HEK293 (cell line): ENCODE measurements around the gene MYO1B.

Source experiments
- CTCF ChIA-PET: fragments of 350-600 bp; formaldehyde crosslinking; extraction: SDS; loops from one replicate; lab custom pipeline; 2021; ENCODE audit warnings: antibody characterized with exemption; lab: Yijun Ruan, JAX
- POLR2A ChIA-PET: fragments of 300-600 bp; formaldehyde crosslinking; extraction: SDS; loops from one replicate; lab custom pipeline; 2020; ENCODE audit warnings: antibody characterized with exemption, inconsistent platforms; lab: Yijun Ruan, JAX
- H3K27ac ChIP-seq: fragments of 200-500 bp; sonication (Bioruptor generic); 2 replicates; pipeline ENCODE4 v1.5.1; 2014; ENCODE audit warnings: low read depth, low read length, control low read depth, inconsistent platforms; ENCODE audit errors: extremely low read depth
- H3K36me3 ChIP-seq, 2 experiments: fragments of 200-500 bp in 1 of 2; sonication (Bioruptor generic) in 1 of 2; 1 replicate in 1 of 2; 2 replicates in 1 of 2; pipeline ENCODE4 v1.5.1; 2014 to 2017; ENCODE audit warnings: inconsistent platforms in 2 of 2, low read length in 2 of 2; ENCODE audit not compliant: control insufficient read depth in 2 of 2, insufficient read depth in 1 of 2
- H3K4me1 ChIP-seq: fragments of 200-500 bp; sonication (Bioruptor generic); 2 replicates; pipeline ENCODE4 v1.5.1; 2014; ENCODE audit warnings: mild to moderate bottlenecking, low read length, inconsistent platforms; ENCODE audit not compliant: control insufficient read depth, insufficient read depth
- H3K4me3 ChIP-seq: 2 replicates; pipeline ENCODE4 v1.5.1; 2011; ENCODE audit warnings: low read depth, mild to moderate bottlenecking, control low read depth, low read length, moderate library complexity
- H3K9me3 ChIP-seq: fragments of 200-500 bp; sonication (Bioruptor generic); 2 replicates; pipeline ENCODE4 v1.5.1; 2014; ENCODE audit warnings: low read depth, low read length, inconsistent platforms; ENCODE audit not compliant: control insufficient read depth, insufficient read depth
- BCL11B ChIP-seq: fragments of 450-650 bp; formaldehyde crosslinking; IDR thresholded peaks from 2 replicates; pipeline ENCODE4 v1.5.1; 2016; ENCODE audit warnings: low read depth, missing biosample characterization, missing genetic modification characterization
- PRDM1 ChIP-seq: fragments of 450-650 bp; formaldehyde crosslinking; IDR thresholded peaks from 2 replicates; pipeline ENCODE4; 2016; ENCODE audit warnings: missing biosample characterization, missing genetic modification characterization
- SP7 ChIP-seq: fragments of 450-650 bp; formaldehyde crosslinking; IDR thresholded peaks from 2 replicates; pipeline ENCODE4 v1.5.1; 2016; ENCODE audit warnings: missing biosample characterization, missing genetic modification characterization
- ZBTB8A ChIP-seq: fragments of 450-650 bp; formaldehyde crosslinking; IDR thresholded peaks from 2 replicates; pipeline ENCODE4 v1.5.1; 2016; ENCODE audit warnings: missing biosample characterization, missing genetic modification characterization
- ZFP37 ChIP-seq: fragments of 450-650 bp; formaldehyde crosslinking; IDR thresholded peaks from 2 replicates; pipeline ENCODE4 v1.5.1; 2016; ENCODE audit warnings: missing biosample characterization, missing genetic modification characterization
- ZNF132 ChIP-seq: fragments of 450-650 bp; formaldehyde crosslinking; IDR thresholded peaks from 2 replicates; pipeline ENCODE4 v1.5.1; 2017; ENCODE audit warnings: missing biosample characterization, missing genetic modification characterization, borderline replicate concordance
- ZNF214 ChIP-seq: fragments of 450-650 bp; formaldehyde crosslinking; IDR thresholded peaks from 2 replicates; pipeline ENCODE4 v1.5.1; 2017; ENCODE audit warnings: missing biosample characterization, mild to moderate bottlenecking, missing genetic modification characterization, borderline replicate concordance
- ZNF311 ChIP-seq: fragments of 450-650 bp; formaldehyde crosslinking; IDR thresholded peaks from 2 replicates; pipeline ENCODE4 v1.5.1; 2017; ENCODE audit warnings: missing biosample characterization, missing genetic modification characterization, borderline replicate concordance
- ZNF341 ChIP-seq: fragments of 450-650 bp; formaldehyde crosslinking; IDR thresholded peaks from 2 replicates; pipeline ENCODE4; 2016; ENCODE audit warnings: low read depth, missing biosample characterization, missing genetic modification characterization
- ZNF510 ChIP-seq: fragments of 450-650 bp; formaldehyde crosslinking; IDR thresholded peaks from 2 replicates; pipeline ENCODE4 v1.5.1; 2018; ENCODE audit warnings: mild to moderate bottlenecking, missing genetic modification characterization, missing biosample characterization; ENCODE audit not compliant: insufficient replicate concordance
- ZNF544 ChIP-seq: fragments of 450-650 bp; formaldehyde crosslinking; IDR thresholded peaks from 2 replicates; pipeline ENCODE4 v1.5.0; 2017; ENCODE audit warnings: missing biosample characterization, missing genetic modification characterization
- ZNF561 ChIP-seq: fragments of 450-650 bp; IDR thresholded peaks from 2 replicates; pipeline ENCODE4 v1.5.1; 2018; ENCODE audit warnings: missing biosample characterization, missing genetic modification characterization, borderline replicate concordance
- ZNF664 ChIP-seq: fragments of 450-650 bp; formaldehyde crosslinking; IDR thresholded peaks from 2 replicates; pipeline ENCODE4 v1.5.1; 2016; ENCODE audit warnings: missing biosample characterization, missing genetic modification characterization
- ZNF701 ChIP-seq: fragments of 450-650 bp; formaldehyde crosslinking; IDR thresholded peaks from 2 replicates; pipeline ENCODE4 v1.5.1; 2016; ENCODE audit warnings: missing biosample characterization, missing genetic modification characterization
- ZNF785 ChIP-seq: fragments of 450-650 bp; formaldehyde crosslinking; IDR thresholded peaks from 2 replicates; pipeline ENCODE4 v1.5.1; 2016; ENCODE audit warnings: missing biosample characterization, missing genetic modification characterization
- ZSCAN16 ChIP-seq: fragments of 450-650 bp; formaldehyde crosslinking; IDR thresholded peaks from 2 replicates; pipeline ENCODE4 v1.5.1; 2016; ENCODE audit warnings: missing biosample characterization, missing genetic modification characterization
- ZXDB ChIP-seq: fragments of 450-650 bp; formaldehyde crosslinking; IDR thresholded peaks from 2 replicates; pipeline ENCODE4 v1.5.1; 2016; ENCODE audit warnings: missing biosample characterization, missing genetic modification characterization
- TF ChIP-seq, protein P1 (sequence below): fragments of 450-650 bp; formaldehyde crosslinking; IDR thresholded peaks from 2 replicates; pipeline ENCODE4 v1.5.1; 2016; ENCODE audit warnings: missing biosample characterization, missing genetic modification characterization
- TF ChIP-seq, protein P2 (sequence below): IDR thresholded peaks from 2 replicates; pipeline ENCODE4 v1.6.1; 2011; ENCODE audit warnings: mild to moderate bottlenecking, low read depth, low read length, borderline replicate concordance
- TF ChIP-seq, protein P3 (sequence below): fragments of 450-650 bp; formaldehyde crosslinking; IDR thresholded peaks from 2 replicates; pipeline ENCODE4 v1.5.1; 2016; ENCODE audit warnings: missing biosample characterization, missing genetic modification characterization

The MYO1B gene

DNA sequence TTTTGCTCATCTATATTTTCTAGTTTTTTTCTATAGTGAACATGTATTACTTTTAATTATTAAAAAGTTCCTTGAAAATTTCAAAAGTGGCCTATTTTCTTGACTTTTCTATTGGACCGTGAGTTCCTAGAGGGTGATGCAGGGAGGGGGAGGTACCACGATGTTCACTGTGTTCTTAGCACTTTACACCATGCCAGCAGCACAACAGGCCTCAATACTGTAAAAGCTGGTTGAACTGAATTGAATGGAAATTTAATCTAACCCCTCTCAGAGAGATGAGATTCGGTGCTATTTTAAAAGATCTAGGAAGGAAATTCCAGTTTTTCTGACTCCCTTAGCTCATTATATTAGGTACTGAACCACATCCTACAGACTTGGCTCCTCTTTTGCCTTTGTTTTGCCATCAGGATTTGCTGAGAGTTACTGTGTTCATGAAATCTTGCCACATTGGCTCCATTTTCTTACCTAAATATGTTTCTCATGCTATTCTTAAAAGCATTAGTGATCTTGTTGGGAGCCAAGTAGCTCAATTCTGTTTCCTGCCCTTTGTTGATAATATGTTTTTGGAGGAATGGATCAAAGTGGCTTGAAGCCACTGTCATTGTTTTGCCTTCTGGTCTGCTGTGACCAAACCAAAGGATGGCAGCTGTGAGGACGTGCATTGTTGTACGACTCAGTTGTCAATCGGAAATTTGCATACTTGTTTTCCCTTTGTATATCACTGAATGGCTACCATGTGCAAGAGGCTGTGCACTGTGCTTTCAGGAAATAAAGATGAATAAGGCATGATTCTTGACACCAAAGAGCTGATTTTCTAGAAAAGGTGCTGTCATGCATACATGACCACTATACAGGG, 25.3 kb downstream of the MYO1B start (continued):
- no peak for TF ChIP-seq ZNF132 (tag by site-specific recombination)
- no peak for TF ChIP-seq ZNF664
- TF ChIP-seq ZNF341 (tag by site-specific recombination) = no peak
- no peak for TF ChIP-seq PRDM1 (tag by site-specific recombination)
- TF ChIP-seq, all 188 proteins: peak for 0

DNA sequence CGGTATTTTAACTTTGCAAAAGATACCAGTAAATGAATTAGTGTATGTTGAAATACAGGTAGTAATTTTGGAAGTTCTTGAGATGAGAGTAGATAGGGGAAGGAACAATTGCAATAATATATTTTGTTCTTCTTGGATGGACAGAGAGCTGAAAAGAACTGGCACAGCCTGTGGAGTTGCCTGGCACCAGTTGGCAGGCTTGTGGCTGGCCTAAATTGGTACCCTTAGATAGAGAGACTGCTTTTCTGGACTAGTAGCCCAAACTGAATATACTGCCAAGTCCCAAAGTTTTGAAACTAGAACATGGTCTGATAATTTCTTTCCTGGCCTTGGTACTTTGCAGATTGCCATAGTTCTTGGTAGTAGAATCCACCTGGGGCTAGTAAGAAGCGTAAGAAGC, 26.9 kb downstream of the MYO1B start:
- Histone ChIP-seq H3K4me3 (no peak overlapping the region), H3K27ac (no peak overlapping the region), H3K9me3 (no peaks in the 10 kb centered on the region), H3K36me3 (no peaks in the 10 kb centered on the region), H3K4me1 (peaks cover 5% of the 10 kb centered on the region; the same call in 1 of the 2 replicates)
- TF ChIP-seq ZNF561 (tag by site-specific recombination) = no peak
- TF ChIP-seq ZBTB8A (tag by site-specific recombination) = no peak
- TF ChIP-seq, protein P1, sequence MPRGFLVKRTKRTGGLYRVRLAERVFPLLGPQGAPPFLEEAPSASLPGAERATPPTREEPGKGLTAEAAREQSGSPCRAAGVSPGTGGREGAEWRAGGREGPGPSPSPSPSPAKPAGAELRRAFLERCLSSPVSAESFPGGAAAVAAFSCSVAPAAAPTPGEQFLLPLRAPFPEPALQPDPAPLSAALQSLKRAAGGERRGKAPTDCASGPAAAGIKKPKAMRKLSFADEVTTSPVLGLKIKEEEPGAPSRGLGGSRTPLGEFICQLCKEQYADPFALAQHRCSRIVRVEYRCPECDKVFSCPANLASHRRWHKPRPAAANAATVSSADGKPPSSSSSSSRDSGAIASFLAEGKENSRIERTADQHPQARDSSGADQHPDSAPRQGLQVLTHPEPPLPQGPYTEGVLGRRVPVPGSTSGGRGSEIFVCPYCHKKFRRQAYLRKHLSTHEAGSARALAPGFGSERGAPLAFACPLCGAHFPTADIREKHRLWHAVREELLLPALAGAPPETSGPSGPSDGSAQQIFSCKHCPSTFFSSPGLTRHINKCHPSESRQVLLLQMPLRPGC (tag by site-specific recombination) = no peak
- no peak for TF ChIP-seq ZNF510
- TF ChIP-seq ZSCAN16 = no peak
- TF ChIP-seq ZNF214 = no peak
- TF ChIP-seq ZXDB (tag by site-specific recombination) = no peak
- TF ChIP-seq, protein P2, sequence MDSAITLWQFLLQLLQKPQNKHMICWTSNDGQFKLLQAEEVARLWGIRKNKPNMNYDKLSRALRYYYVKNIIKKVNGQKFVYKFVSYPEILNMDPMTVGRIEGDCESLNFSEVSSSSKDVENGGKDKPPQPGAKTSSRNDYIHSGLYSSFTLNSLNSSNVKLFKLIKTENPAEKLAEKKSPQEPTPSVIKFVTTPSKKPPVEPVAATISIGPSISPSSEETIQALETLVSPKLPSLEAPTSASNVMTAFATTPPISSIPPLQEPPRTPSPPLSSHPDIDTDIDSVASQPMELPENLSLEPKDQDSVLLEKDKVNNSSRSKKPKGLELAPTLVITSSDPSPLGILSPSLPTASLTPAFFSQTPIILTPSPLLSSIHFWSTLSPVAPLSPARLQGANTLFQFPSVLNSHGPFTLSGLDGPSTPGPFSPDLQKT = no peak
- no peak for TF ChIP-seq ZNF544 (tag by site-specific recombination)
- TF ChIP-seq BCL11B (tag by site-specific recombination) = no peak
- no peak for TF ChIP-seq ZNF785 (tag by site-specific recombination)
- TF ChIP-seq ZFP37 = no peak
- TF ChIP-seq, protein P3, sequence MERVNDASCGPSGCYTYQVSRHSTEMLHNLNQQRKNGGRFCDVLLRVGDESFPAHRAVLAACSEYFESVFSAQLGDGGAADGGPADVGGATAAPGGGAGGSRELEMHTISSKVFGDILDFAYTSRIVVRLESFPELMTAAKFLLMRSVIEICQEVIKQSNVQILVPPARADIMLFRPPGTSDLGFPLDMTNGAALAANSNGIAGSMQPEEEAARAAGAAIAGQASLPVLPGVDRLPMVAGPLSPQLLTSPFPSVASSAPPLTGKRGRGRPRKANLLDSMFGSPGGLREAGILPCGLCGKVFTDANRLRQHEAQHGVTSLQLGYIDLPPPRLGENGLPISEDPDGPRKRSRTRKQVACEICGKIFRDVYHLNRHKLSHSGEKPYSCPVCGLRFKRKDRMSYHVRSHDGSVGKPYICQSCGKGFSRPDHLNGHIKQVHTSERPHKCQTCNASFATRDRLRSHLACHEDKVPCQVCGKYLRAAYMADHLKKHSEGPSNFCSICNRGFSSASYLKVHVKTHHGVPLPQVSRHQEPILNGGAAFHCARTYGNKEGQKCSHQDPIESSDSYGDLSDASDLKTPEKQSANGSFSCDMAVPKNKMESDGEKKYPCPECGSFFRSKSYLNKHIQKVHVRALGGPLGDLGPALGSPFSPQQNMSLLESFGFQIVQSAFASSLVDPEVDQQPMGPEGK (tag by site-specific recombination) = no peak
- no peak for TF ChIP-seq ZNF701 (tag by site-specific recombination)
- CTCF ChIA-PET = no interaction called here
- POLR2A ChIA-PET = no interaction called here

DNA sequence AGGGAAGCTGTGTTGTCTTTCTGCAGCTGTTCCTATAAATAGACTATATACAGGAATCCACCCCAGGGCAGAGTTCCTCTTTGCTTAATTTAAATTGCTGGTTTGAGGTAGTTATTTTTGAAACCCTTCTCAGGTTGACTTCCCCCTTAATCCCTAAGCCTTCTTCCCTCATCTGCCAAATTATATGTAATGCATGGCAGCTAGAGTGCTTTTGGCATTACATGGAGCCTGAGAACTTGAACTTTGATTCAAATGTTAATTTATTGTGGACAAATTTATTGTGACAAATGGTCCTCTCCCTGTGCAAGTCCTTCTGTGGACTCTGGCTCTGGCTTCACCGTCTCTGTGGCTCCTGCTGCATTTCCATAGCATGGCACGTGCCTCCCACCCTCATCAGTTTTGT, 29.2 kb downstream of the MYO1B start:
- Histone ChIP-seq H3K9me3 (no peaks in the 10 kb centered on the region), H3K4me3 (no peak overlapping the region), H3K4me1 (peaks cover 5% of the 10 kb centered on the region; the same call in 1 of the 2 replicates), H3K36me3 (peaks cover 0 to 7% of the 10 kb centered on the region in 2 experiments; a peak in 1 of 3 replicates), H3K27ac (no peak overlapping the region)
- no peak for TF ChIP-seq ZNF311
- peak; percentile 54 for TF ChIP-seq SP7
- ChIA-PET CTCF (no interaction called here), POLR2A (interaction anchor here (0.5 kb wide), 1 partner anchor 482 kb away, joined by 3 read pairs; no protein-coding TSS in a partner anchor)
